Gastroesophageal sphincter (tissue), 3 donors: ENCODE results near the gene SMARCA2.

Experiments used
- CTCF ChIP-seq, 4 experiments: fragments of 200-600 bp in 2 of 4; fragments of 450-650 bp in 2 of 4; sonication (generic) in 1 of 4; IDR thresholded peaks; one replicate each; pipeline ENCODE4 v1.5.1; 2017 to 2019; ENCODE audit warnings: antibody characterized with exemption in 4 of 4, mild to moderate bottlenecking in 2 of 4, moderate library complexity in 2 of 4
- EP300 ChIP-seq: sonication (generic); formaldehyde crosslinking; IDR thresholded peaks from one replicate; pipeline ENCODE4 v1.6.1; 2017; ENCODE audit warnings: antibody characterized with exemption, mild to moderate bottlenecking

DNA sequence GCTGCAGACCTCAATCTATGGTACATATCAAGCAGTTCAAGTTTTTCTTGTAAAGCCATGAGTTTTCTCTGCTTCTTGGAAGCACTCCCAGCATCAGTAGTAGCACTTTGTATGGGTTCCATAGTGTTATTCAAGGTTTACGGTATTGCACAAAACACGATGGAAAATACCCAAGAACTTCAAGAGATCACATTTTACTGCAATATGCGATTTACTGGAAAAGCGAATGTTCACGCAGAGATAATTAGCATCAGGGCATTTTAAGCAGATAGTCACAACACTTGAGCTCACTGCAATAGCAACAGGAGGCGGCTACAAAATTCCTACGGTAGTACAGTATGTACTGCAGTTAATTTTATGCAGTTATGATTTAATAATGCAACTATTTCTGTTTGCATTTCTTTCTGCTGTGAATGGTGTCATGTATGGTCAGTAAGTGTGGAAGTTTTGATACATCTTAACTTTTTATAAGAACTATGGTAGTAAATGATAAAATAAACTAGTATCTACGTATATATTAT is 200.8 kb downstream of the SMARCA2 start:
- TF ChIP-seq CTCF (IDR thresholded peaks at IDR 0.05) (no peak), EP300 (no peak)
